Naive thymus-derived CD8-positive, alpha-beta T cell (primary cell): Measurements from ENCODE around the gene SYT17. TPM values are rescaled to one million over a fixed set of nuclear protein-coding genes. Genes with fewer than 3 reads are reported as not detected.
"Not testable (repeated sequence)": the region's sequence is repeated elsewhere in the genome, so short reads cannot be mapped to it uniquely, and the experiment has no call there.

Source experiments
- ATAC-seq, 2 donors: fragments of 150-1000 bp; cut with Tn5 transposase in 1 of 2; sonication (Bioruptor Pico), chemical (Tn5 transposase) in 1 of 2; 1 replicate in 1 of 2; 2 replicates in 1 of 2; pipeline ENCODE4 v1.10.0; 2021; ENCODE audit warnings: mild to moderate bottlenecking in 2 of 2, moderate library complexity in 2 of 2
- POLR2A ChIA-PET: fragments of 350-600 bp; sonication (Branson Sonifier 250); formaldehyde crosslinking; loops from one replicate; lab custom pipeline; 2021; ENCODE audit warnings: antibody characterized with exemption; lab: Charles Lee
- DNase-seq, 10 donors: peaks; one replicate each; pipeline versions ENCODE4 v3.0.0 to v3.0.0-alpha.2; 2020 to 2022
- H3K27ac Mint-ChIP-seq, 10 donors: one replicate each; pipeline ENCODE4 v1.8.0; 2020 to 2022; ENCODE audit warnings: mild to moderate bottlenecking in 10 of 10, mixed read lengths in 10 of 10, moderate library complexity in 4 of 10, inconsistent platforms in 1 of 10
- H3K27me3 Mint-ChIP-seq, 5 donors: one replicate each; pipeline ENCODE4 v1.8.0; 2021 to 2022; ENCODE audit warnings: mixed read lengths in 5 of 5
- H3K36me3 Mint-ChIP-seq, 3 donors: one replicate each; pipeline ENCODE4 v1.8.0; 2020 to 2022; ENCODE audit warnings: mixed read lengths in 3 of 3, mild to moderate bottlenecking in 2 of 3, inconsistent platforms in 1 of 3
- H3K4me1 Mint-ChIP-seq, 4 donors: one replicate each; pipeline ENCODE4 v1.8.0; 2021 to 2022; ENCODE audit warnings: mixed read lengths in 4 of 4
- H3K4me3 Mint-ChIP-seq, 10 donors: one replicate each; pipeline ENCODE4 v1.8.0; 2020 to 2022; ENCODE audit warnings: mild to moderate bottlenecking in 10 of 10, mixed read lengths in 10 of 10, moderate library complexity in 6 of 10, inconsistent platforms in 1 of 10
- H3K9me3 Mint-ChIP-seq, 9 donors: one replicate each; pipeline ENCODE4 v1.8.0; 2020 to 2022; ENCODE audit warnings: mixed read lengths in 9 of 9, mild to moderate bottlenecking in 3 of 9, inconsistent platforms in 1 of 9, moderate library complexity in 1 of 9
- polyA plus RNA-seq, 3 donors: library from polyadenylated mRNA; unstranded; fragments of 300-500 nt; fragmentation: Illumina TruSeq; gene quantifications; one replicate each; pipeline ENCODE4 v1.2.3, GENCODE V29; 2021
- total RNA-seq, 8 experiments: library from RNA in 2 of 8; stranded (reverse) in 2 of 8; gene quantifications; one replicate each; pipeline ENCODE4 v1.2.3 and lab custom pipeline; 2021 to 2026

Gene SYT17
- total and polyA plus RNA-seq, 5 experiments from 2014 or later = 0.52 to 0.62 TPM; not detected in 3

GRCh38 chr16:19183187-19183586, 15.1 kb downstream of the SYT17 start:
- H3K4me3 Mint-ChIP-seq = no peak overlapping the region
- ATAC-seq (no peak), DNase-seq (no peak)

GRCh38 chr16:19184823-19185509, 16.9 kb downstream of the SYT17 start:
- DNase-seq (no peak), ATAC-seq (no peak)
- Mint-ChIP-seq H3K9me3 (peaks cover 0 to 10% (median 2%) of the 10 kb centered on the region in 9 donors), H3K4me3 (no peak overlapping the region), H3K27ac (no peak overlapping the region), H3K4me1 (peaks cover 0 to 2% (median 0%) of the 10 kb centered on the region in 4 donors), H3K36me3 (no peaks in the 10 kb centered on the region), H3K27me3 (peaks cover 2 to 21% (median 11%) of the 10 kb centered on the region in 5 donors)
- POLR2A ChIA-PET = no interaction called here

More at GRCh38 chr16:19183187-19183586, 15.1 kb downstream of the SYT17 start:
- Mint-ChIP-seq H3K36me3 (no peaks in the 10 kb centered on the region), H3K9me3 (peaks cover 0 to 5% (median 2%) of the 10 kb centered on the region in 9 donors), H3K27me3 (peaks cover 4 to 25% (median 15%) of the 10 kb centered on the region in 5 donors), H3K27ac (no peak overlapping the region), H3K4me1 (no peaks in the 10 kb centered on the region)
- POLR2A ChIA-PET = no interaction called here

- no peaks in the 10 kb centered on the region for H3K36me3 Mint-ChIP-seq
Measured at GRCh38 chr16:19185510-19185851, 17.4 kb downstream of the SYT17 start.

GRCh38 chr16:19186408-19186807, 18.4 kb downstream of the SYT17 start:
- H3K27ac Mint-ChIP-seq = peak overlapping the region in 1 of 10 donors; percentile 35
- H3K36me3 Mint-ChIP-seq = no peaks in the 10 kb centered on the region
- no peak for DNase-seq
- H3K27me3 Mint-ChIP-seq = peaks cover 2 to 11% (median 6%) of the 10 kb centered on the region in 5 donors
- H3K4me3 Mint-ChIP-seq = no peak overlapping the region
- H3K4me1 Mint-ChIP-seq = peaks cover 0 to 2% (median 0%) of the 10 kb centered on the region in 4 donors
- peaks cover 0 to 13% (median 4%) of the 10 kb centered on the region in 9 donors for H3K9me3 Mint-ChIP-seq
- ATAC-seq = no peak
- POLR2A ChIA-PET = no interaction called here

More at GRCh38 chr16:19185510-19185851, 17.4 kb downstream of the SYT17 start:
- Mint-ChIP-seq H3K27ac (no peak overlapping the region), H3K4me3 (no peak overlapping the region), H3K9me3 (peaks cover 0 to 13% (median 2%) of the 10 kb centered on the region in 9 donors), H3K27me3 (peaks cover 4 to 17% (median 8%) of the 10 kb centered on the region in 5 donors), H3K4me1 (peaks cover 0 to 2% (median 0%) of the 10 kb centered on the region in 4 donors)
- DNase-seq = no peak
- ATAC-seq = no peak
- POLR2A ChIA-PET = no interaction called here

- H3K27me3 Mint-ChIP-seq = peaks cover 2 to 19% (median 9%) of the 10 kb centered on the region in 5 donors
- POLR2A ChIA-PET, DNase-seq, H3K27ac Mint-ChIP-seq, ATAC-seq, H3K4me3 Mint-ChIP-seq, H3K36me3 Mint-ChIP-seq, H3K4me1 Mint-ChIP-seq: not testable (repeated sequence)
- H3K9me3 Mint-ChIP-seq = peaks cover 0 to 13% (median 5%) of the 10 kb centered on the region in 9 donors
Measured at GRCh38 chr16:19187961-19188360, 19.9 kb downstream of the SYT17 start.

GRCh38 chr16:19188406-19188805, 20.4 kb downstream of the SYT17 start:
- H3K27ac Mint-ChIP-seq = no peak overlapping the region
- POLR2A ChIA-PET = no interaction called here
- ATAC-seq (no peak), DNase-seq (no peak)
- no peak overlapping the region for H3K4me3 Mint-ChIP-seq
- H3K27me3 Mint-ChIP-seq = peaks cover 2 to 21% (median 6%) of the 10 kb centered on the region in 5 donors
- H3K9me3 Mint-ChIP-seq = peaks cover 0 to 13% (median 5%) of the 10 kb centered on the region in 9 donors
- peaks cover 0 to 2% (median 0%) of the 10 kb centered on the region in 4 donors for H3K4me1 Mint-ChIP-seq
- H3K36me3 Mint-ChIP-seq = no peaks in the 10 kb centered on the region

- no peak overlapping the region for H3K4me3 Mint-ChIP-seq
- H3K4me1 Mint-ChIP-seq = peaks cover 0 to 2% (median 0%) of the 10 kb centered on the region in 4 donors
- DNase-seq = no peak
- peaks cover 0 to 17% (median 6%) of the 10 kb centered on the region in 5 donors for H3K27me3 Mint-ChIP-seq
- H3K27ac Mint-ChIP-seq = no peak overlapping the region
- H3K36me3 Mint-ChIP-seq = no peaks in the 10 kb centered on the region
- POLR2A ChIA-PET = no interaction called here
- peaks cover 0 to 20% (median 4%) of the 10 kb centered on the region in 9 donors for H3K9me3 Mint-ChIP-seq
- ATAC-seq = no peak
Measured at GRCh38 chr16:19192865-19193264, 24.8 kb downstream of the SYT17 start.

- no peak overlapping the region for H3K4me3 Mint-ChIP-seq
- peaks cover 0 to 5% (median 2%) of the 10 kb centered on the region in 3 donors for H3K36me3 Mint-ChIP-seq
- no peak overlapping the region for H3K27ac Mint-ChIP-seq
- peaks cover 0 to 42% (median 16%) of the 10 kb centered on the region in 9 donors for H3K9me3 Mint-ChIP-seq
- H3K27me3 Mint-ChIP-seq = peaks cover 3 to 10% (median 4%) of the 10 kb centered on the region in 5 donors
- ATAC-seq (no peak), DNase-seq (no peak)
- no peaks in the 10 kb centered on the region for H3K4me1 Mint-ChIP-seq
- POLR2A ChIA-PET = no interaction called here
Measured at GRCh38 chr16:19196871-19197270, 28.8 kb downstream of the SYT17 start.

- Mint-ChIP-seq H3K4me1 (no peaks in the 10 kb centered on the region), H3K4me3 (peak overlapping the region in 1 of 10 donors; percentile 16), H3K36me3 (peaks cover 0 to 5% (median 2%) of the 10 kb centered on the region in 3 donors), H3K27me3 (peaks cover 0 to 10% (median 4%) of the 10 kb centered on the region in 5 donors), H3K9me3 (peaks cover 0 to 48% (median 17%) of the 10 kb centered on the region in 9 donors), H3K27ac (peak overlapping the region in 1 of 10 donors; percentile 5)
- DNase-seq (no peak), ATAC-seq (no peak)
- POLR2A ChIA-PET = no interaction called here
Measured at GRCh38 chr16:19203374-19203966, 35.4 kb downstream of the SYT17 start.

- POLR2A ChIA-PET = no interaction called here
Measured at GRCh38 chr16:19210280-19210924, 42.4 kb downstream of the SYT17 start.

GRCh38 chr16:19210968-19211367, 42.9 kb downstream of the SYT17 start:
- Mint-ChIP-seq H3K4me3 (peak overlapping the region in 1 of 10 donors; percentile 29), H3K27me3 (peaks cover 0 to 12% (median 0%) of the 10 kb centered on the region in 5 donors), H3K9me3 (peaks cover 0 to 25% (median 5%) of the 10 kb centered on the region in 9 donors), H3K36me3 (peaks cover 0 to 7% (median 0%) of the 10 kb centered on the region in 3 donors), H3K27ac (peak overlapping the region in 3 of 10 donors; percentile 15 to 74 (median 30)), H3K4me1 (peaks cover 0 to 7% (median 0%) of the 10 kb centered on the region in 4 donors)
- POLR2A ChIA-PET = no interaction called here
- ATAC-seq (no peak), DNase-seq (peak in 1 of 10 donors; percentile 2)

More at GRCh38 chr16:19210280-19210924, 42.4 kb downstream of the SYT17 start:
- Mint-ChIP-seq H3K27me3 (peaks cover 0 to 12% (median 0%) of the 10 kb centered on the region in 5 donors), H3K9me3 (peaks cover 0 to 20% (median 5%) of the 10 kb centered on the region in 9 donors), H3K4me1 (peaks cover 0 to 7% (median 0%) of the 10 kb centered on the region in 4 donors), H3K36me3 (peaks cover 0 to 7% (median 0%) of the 10 kb centered on the region in 3 donors), H3K27ac (peak overlapping the region in 3 of 10 donors; percentile 15 to 74 (median 33)), H3K4me3 (peak overlapping the region in 1 of 10 donors; percentile 29)
- DNase-seq (no peak), ATAC-seq (peak in 1 of 2 donors; percentile 39)

- Mint-ChIP-seq H3K27ac (no peak overlapping the region), H3K27me3 (peaks cover 0 to 12% (median 1%) of the 10 kb centered on the region in 5 donors), H3K9me3 (peaks cover 0 to 31% (median 7%) of the 10 kb centered on the region in 9 donors), H3K4me3 (no peak overlapping the region), H3K36me3 (peaks cover 0 to 8% (median 0%) of the 10 kb centered on the region in 3 donors), H3K4me1 (peaks cover 0 to 7% (median 0%) of the 10 kb centered on the region in 4 donors)
- ATAC-seq = no peak
- no peak for DNase-seq
- POLR2A ChIA-PET = no interaction called here
Measured at GRCh38 chr16:19212059-19212458, 44.0 kb downstream of the SYT17 start.
